GM23338 (cell line): ENCODE measurements around the gene TCF20. TPM values are rescaled to one million over a fixed set of nuclear protein-coding genes. Genes with fewer than 3 reads are reported as not detected.

Experiments used
- ATAC-seq: fragments of 200-7000 bp; cut with Tn5 transposase; 3 replicates; pipeline ENCODE4 v1.9.1; 2020
- DNase-seq: peaks from one replicate; pipeline ENCODE4 v3.0.0-alpha.2; 2015; ENCODE audit warnings: low spot score
- H2AFZ ChIP-seq: fragments of 200-600 bp; sonication (generic); 2 replicates; pipeline ENCODE4 v1.8.0; 2016; ENCODE audit warnings: antibody characterized with exemption, mild to moderate bottlenecking, moderate library complexity
- H3F3A ChIP-seq: fragments of 200-600 bp; sonication (generic); replicated peaks from 2 replicates; pipeline ENCODE4 v1.8.0; 2017; ENCODE audit warnings: antibody characterized with exemption, mixed run types, low read depth
- H3K27ac ChIP-seq: fragments of 200-600 bp; sonication (generic); 2 replicates; pipeline ENCODE4 v1.6.1; 2016; ENCODE audit warnings: low read depth
- H3K27me3 ChIP-seq: fragments of 200-600 bp; sonication (generic); 2 replicates; pipeline ENCODE4 v1.8.0; 2016; ENCODE audit warnings: mild to moderate bottlenecking, mixed run types, moderate library complexity; ENCODE audit not compliant: insufficient read depth
- H3K36me3 ChIP-seq: fragments of 200-600 bp; sonication (generic); 2 replicates; pipeline ENCODE4 v1.8.0; 2016; ENCODE audit warnings: mild to moderate bottlenecking; ENCODE audit not compliant: insufficient read depth
- H3K4me1 ChIP-seq: fragments of 200-600 bp; sonication (generic); 2 replicates; pipeline ENCODE4 v1.8.0; 2016; ENCODE audit warnings: mild to moderate bottlenecking, moderate library complexity; ENCODE audit not compliant: insufficient read depth
- H3K4me2 ChIP-seq: fragments of 200-600 bp; sonication (generic); 2 replicates; pipeline ENCODE4 v1.7.1; 2017; ENCODE audit warnings: mixed run types
- H3K4me3 ChIP-seq: fragments of 200-600 bp; sonication (generic); 2 replicates; pipeline ENCODE4 v1.6.1; 2016; ENCODE audit warnings: mixed run types
- H3K79me2 ChIP-seq: fragments of 200-600 bp; sonication (generic); replicated peaks from 2 replicates; pipeline ENCODE4 v1.8.0; 2017; ENCODE audit warnings: mild to moderate bottlenecking; ENCODE audit not compliant: insufficient read depth
- H3K9me2 ChIP-seq: fragments of 200-600 bp; sonication (generic); 2 replicates; pipeline ENCODE4 v1.8.0; 2017; ENCODE audit not compliant: insufficient read depth
- H4K20me1 ChIP-seq: fragments of 200-600 bp; sonication (generic); replicated peaks from 2 replicates; pipeline ENCODE4 v1.8.0; 2017; ENCODE audit warnings: mild to moderate bottlenecking; ENCODE audit not compliant: insufficient read depth
- H3K27ac Mint-ChIP-seq: 2 replicates; pipeline ENCODE4 v1.8.0; 2020; ENCODE audit warnings: inconsistent platforms, mild to moderate bottlenecking, moderate library complexity, mixed read lengths
- H3K27me3 Mint-ChIP-seq: 3 replicates; pipeline ENCODE4 v1.8.0; 2022; ENCODE audit warnings: low read depth, mild to moderate bottlenecking, moderate library complexity, mixed read lengths, inconsistent platforms; ENCODE audit not compliant: insufficient read depth, poor library complexity
- H3K36me3 Mint-ChIP-seq: 3 replicates; pipeline ENCODE4 v1.8.0; 2021; ENCODE audit warnings: low read depth, mild to moderate bottlenecking, inconsistent platforms, moderate library complexity, mixed read lengths
- H3K4me1 Mint-ChIP-seq: 3 replicates; pipeline ENCODE4 v1.8.0; 2020; ENCODE audit warnings: mild to moderate bottlenecking, inconsistent platforms, mixed read lengths
- H3K4me3 Mint-ChIP-seq: 3 replicates; pipeline ENCODE4 v1.8.0; 2021; ENCODE audit warnings: moderate library complexity, mild to moderate bottlenecking, inconsistent platforms, mixed read lengths
- H3K9me3 Mint-ChIP-seq: 3 replicates; pipeline ENCODE4 v1.8.0; 2020; ENCODE audit warnings: moderate library complexity, mild to moderate bottlenecking, inconsistent platforms, mixed read lengths
- CREB1 ChIP-seq: fragments of 250-450 bp; sonication (Bioruptor Pico); IDR thresholded peaks from 2 replicates; pipeline ENCODE4 v1.5.0; 2020; ENCODE audit warnings: low read depth, mild to moderate bottlenecking, moderate library complexity
- CTCF ChIP-seq, 2 experiments: fragments of 200-600 bp in 1 of 2; sonication (generic) in 1 of 2; conservative IDR thresholded peaks; 2 replicates each; pipeline versions ENCODE4 v1.5.1 to v1.6.1; 2016 to 2017; ENCODE audit warnings: antibody characterized with exemption in 2 of 2, low read depth in 2 of 2, mild to moderate bottlenecking in 2 of 2, moderate library complexity in 1 of 2
- ETS1 ChIP-seq: IDR thresholded peaks from 2 replicates; pipeline ENCODE4 v1.6.1; 2016; ENCODE audit warnings: antibody characterized with exemption
- EZH2 ChIP-seq: fragments of 200-600 bp; sonication (generic); IDR thresholded peaks from one replicate; pipeline ENCODE4 v1.8.0; 2017; ENCODE audit warnings: antibody characterized with exemption, mild to moderate bottlenecking, low read depth; ENCODE audit not compliant: unreplicated experiment
- EZH2phosphoT487 ChIP-seq: fragments of 200-600 bp; sonication (generic); IDR thresholded peaks from one replicate; pipeline ENCODE4 v1.8.1; 2018; ENCODE audit warnings: antibody characterized with exemption; ENCODE audit not compliant: unreplicated experiment
- JUNB ChIP-seq: IDR thresholded peaks from one replicate; pipeline ENCODE4 v1.6.1; 2016; ENCODE audit warnings: antibody characterized with exemption; ENCODE audit not compliant: unreplicated experiment
- NANOG ChIP-seq: IDR thresholded peaks from 2 replicates; pipeline ENCODE4 v1.6.1; 2016; ENCODE audit warnings: antibody characterized with exemption, borderline replicate concordance
- REST ChIP-seq: IDR thresholded peaks from one replicate; pipeline ENCODE4 v1.6.1; 2018; ENCODE audit warnings: antibody characterized with exemption; ENCODE audit not compliant: unreplicated experiment
- STAT1 ChIP-seq: IDR thresholded peaks from one replicate; pipeline ENCODE4 v1.6.1; 2016; ENCODE audit warnings: antibody characterized with exemption; ENCODE audit not compliant: unreplicated experiment
- ZNF114 ChIP-seq: fragments of 250-450 bp; sonication (Bioruptor Pico); IDR thresholded peaks from 2 replicates; pipeline ENCODE4 v1.5.0; 2020; ENCODE audit warnings: mild to moderate bottlenecking, moderate library complexity
- ZNF331 ChIP-seq: fragments of 250-450 bp; sonication (Bioruptor Pico); IDR thresholded peaks from 2 replicates; pipeline ENCODE4 v1.5.0; 2020; ENCODE audit warnings: low read depth, mild to moderate bottlenecking, moderate library complexity
- polyA plus RNA-seq: library from polyadenylated mRNA; unstranded; fragments of >200 nt; fragmentation: Nextera tagmentation; extraction: Ambion mirVana; gene quantifications from 2 replicates; pipeline ENCODE4 v1.2.1, GENCODE V29; 2016
- total RNA-seq: library from RNA; depleted of rRNA; stranded (reverse); fragments of >200 nt; shearing (Covaris generic); gene quantifications from 2 replicates; pipeline ENCODE4 v1.2.3, GENCODE V29; 2014

TCF20 gene
- total and polyA plus RNA-seq, 2 experiments from 2014 or later: 6.4 to 68.7 TPM

- no peaks in the 10 kb centered on the region; the same call in 2 of the 3 replicates for H3K9me3 Mint-ChIP-seq
- Histone ChIP-seq H3K36me3 (no peaks in the 10 kb centered on the region), H3K27me3 (peaks cover 29% of the 10 kb centered on the region), H3K9me2 (no peaks in the 10 kb centered on the region), H4K20me1 (peaks cover 8% of the 10 kb centered on the region), H3K79me2 (no peaks in the 10 kb centered on the region), H3K4me1 (peaks cover 20% of the 10 kb centered on the region; the same call in 1 of the 2 replicates), H3K4me3 (no peak overlapping the region), H2AFZ (no peak overlapping the region), H3K4me2 (no peak overlapping the region), H3F3A (no peaks in the 10 kb centered on the region), H3K27ac (no peak overlapping the region)
- H3K27ac Mint-ChIP-seq: no peak overlapping the region
- no peak for DNase-seq
- TF ChIP-seq CTCF (conservative IDR thresholded peaks at IDR 0.05; ENCODE audit: low read depth in 2 of 2) (no peak), NANOG (no peak), ZNF114 (CRISPR knock-in tag) (no peak), REST (no peak), JUNB (no peak), ZNF331 (CRISPR knock-in tag) (no peak), STAT1 (no peak), ETS1 (no peak), EZH2phosphoT487 (no peak), EZH2 (no peak), CREB1 (CRISPR knock-in tag) (no peak)
- peaks cover 28% of the 10 kb centered on the region for H3K27me3 Mint-ChIP-seq
- no peak for ATAC-seq
- H3K4me1 Mint-ChIP-seq: peaks cover 32% of the 10 kb centered on the region
- no peak overlapping the region for H3K4me3 Mint-ChIP-seq
- H3K36me3 Mint-ChIP-seq: no peaks in the 10 kb centered on the region
Measured at GRCh38 chr22:42288791-42289190, 18.3 kb upstream of the TCF20 start.
